ENCODE results near the gene GNB1L.

DNA sequence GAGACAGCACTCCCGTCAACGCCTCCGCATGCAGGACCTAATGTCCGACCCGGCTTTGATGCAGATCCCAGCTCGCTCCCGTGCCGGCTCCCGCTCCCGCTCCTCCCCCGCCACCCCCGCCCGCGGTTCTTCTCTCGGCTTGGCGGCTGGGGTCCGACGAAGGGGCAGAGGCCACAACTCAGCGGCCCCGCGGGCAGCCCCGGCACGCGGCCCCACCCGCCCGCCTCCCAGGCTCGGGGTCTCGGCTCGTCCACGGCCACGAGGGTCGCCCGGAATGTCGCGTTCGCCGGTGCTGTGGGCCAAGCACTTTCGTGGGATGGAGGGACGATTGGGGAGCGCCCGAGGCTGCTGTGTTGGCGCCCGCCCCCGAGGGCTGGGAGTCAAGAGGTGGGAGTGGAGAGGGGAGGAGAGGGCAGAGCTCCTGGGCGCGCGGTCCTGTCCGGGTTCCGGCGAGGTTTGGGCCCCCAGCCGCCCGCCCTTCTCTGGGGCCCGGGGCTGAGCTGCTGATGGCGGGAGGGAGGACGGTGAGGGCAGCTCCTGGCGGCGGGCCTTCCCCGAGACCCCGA lies 99.4 kb downstream of the GNB1L start:
- TF ChIP-seq RARB (CRISPR knock-in tag; IDR thresholded peaks at IDR 0.05) (no peak), ZFP3 (CRISPR knock-in tag; IDR thresholded peaks at IDR 0.05) (no peak)

Measured in SK-N-SH treated with all-trans-retinoic acid at 6 μM for 48 hours (cell line).